ENCODE results near the gene MCM6.
"Not testable (repeated sequence)": the region's sequence is repeated elsewhere in the genome, so short reads cannot be mapped to it uniquely, and the experiment has no call there.

Gene MCM6

GRCh38 chr2:135797497-135798274 is 78.6 kb downstream of the MCM6 start:
- peak; percentile 71 for DNase-seq (ENCODE audit: low spot score)
- ChIA-PET CTCF (interaction anchor here (0.6 to 1.4 kb wide), 11 partner anchors 8 to 793 kb away, joined by 3 to 5 read pairs (median 4); no protein-coding TSS in a partner anchor), POLR2A (ENCODE audit: low non-redundant PET) (no interaction called here)
- peak overlapping the region; percentile 39; the same call in 1 of the 2 replicates for H3K27ac ChIP-seq
- TF ChIP-seq CTCF (conservative IDR thresholded peaks at IDR 0.05; ENCODE audit: low read depth), result peak; percentile 77

- no peak for DNase-seq (ENCODE audit: low spot score)
- POLR2A ChIA-PET (ENCODE audit: low non-redundant PET), result no interaction called here
- no peak overlapping the region for H3K27ac ChIP-seq
- TF ChIP-seq CTCF (conservative IDR thresholded peaks at IDR 0.05; ENCODE audit: low read depth), result no peak
- CTCF ChIA-PET, result interaction anchor here (1.3 to 1.4 kb wide), 2 partner anchors 9 to 13 kb away, joined by 3 to 4 read pairs; no protein-coding TSS in a partner anchor
Observed at GRCh38 chr2:135796606-135797005, 79.6 kb downstream of the MCM6 start.

- DNase-seq (ENCODE audit: low spot score); H3K27ac ChIP-seq; POLR2A ChIA-PET (ENCODE audit: low non-redundant PET); CTCF ChIA-PET: not testable (repeated sequence)
Observed at GRCh38 chr2:135795641-135796040, 80.6 kb downstream of the MCM6 start.

GRCh38 chr2:135792401-135793150 is 83.7 kb downstream of the MCM6 start:
- H3K27ac ChIP-seq, result no peak overlapping the region
- TF ChIP-seq CTCF (conservative IDR thresholded peaks at IDR 0.05; ENCODE audit: low read depth), result no peak
- ChIA-PET POLR2A (ENCODE audit: low non-redundant PET) (no interaction called here), CTCF (interaction anchor here (0.6 kb wide), 1 partner anchor 9 kb away, joined by 3 read pairs; no protein-coding TSS in a partner anchor)
- DNase-seq (ENCODE audit: low spot score), result no peak

- ChIA-PET POLR2A (ENCODE audit: low non-redundant PET) (no interaction called here), CTCF (no interaction called here)
- no peak overlapping the region for H3K27ac ChIP-seq
- TF ChIP-seq CTCF (conservative IDR thresholded peaks at IDR 0.05; ENCODE audit: low read depth), result no peak
- DNase-seq (ENCODE audit: low spot score), result no peak
Observed at GRCh38 chr2:135791418-135792190, 84.6 kb downstream of the MCM6 start.

- no peak overlapping the region for H3K27ac ChIP-seq
- no peak for DNase-seq (ENCODE audit: low spot score)
- no peak for TF ChIP-seq CTCF (conservative IDR thresholded peaks at IDR 0.05; ENCODE audit: low read depth)
- ChIA-PET POLR2A (ENCODE audit: low non-redundant PET) (no interaction called here), CTCF (no interaction called here)
Observed at GRCh38 chr2:135790423-135790822, 85.8 kb downstream of the MCM6 start.
